ENCODE results near the gene PPP3R1.

- TF ChIP-seq CTCF (conservative IDR thresholded peaks at IDR 0.05; ENCODE audit: low read length) (no peak), EZH2phosphoT487 (IDR thresholded peaks at IDR 0.05; ENCODE audit: borderline replicate concordance, low read depth, low read length) (no peak)
Measured at GRCh38 chr2:68218343-68218901, 33.9 kb downstream of the PPP3R1 start.
